H1 (cell line): ENCODE results near the gene SOX15. TPM values are rescaled to one million over a fixed set of nuclear protein-coding genes. Genes with fewer than 3 reads are reported as not detected.

Experiments used
- CEBPB ChIP-seq: IDR thresholded peaks from 2 replicates; pipeline ENCODE4 v1.6.1; 2012; ENCODE audit warnings: low read depth, low read length
- CHD2 ChIP-seq: IDR thresholded peaks from 2 replicates; pipeline ENCODE4 v1.6.1; 2012; ENCODE audit warnings: low read length, improper control_type of control experiment
- CTCF ChIP-seq, 3 experiments: IDR thresholded peaks; 1 replicate in 2 of 3; 2 replicates in 1 of 3; pipeline versions ENCODE4 v1.5.1 to v1.6.1; 2011; ENCODE audit warnings: low read length in 3 of 3, mild to moderate bottlenecking in 3 of 3, inconsistent platforms in 2 of 3, low read depth in 1 of 3, moderate library complexity in 1 of 3; ENCODE audit not compliant: insufficient read depth in 1 of 3; ENCODE audit errors: control extremely low read depth in 1 of 3
- HDAC2 ChIP-seq, 2 experiments: fragments of 300-600 bp in 1 of 2; sonication (generic) in 1 of 2; IDR thresholded peaks; 2 replicates each; pipeline ENCODE4 v1.6.1; 2011 to 2012; ENCODE audit warnings: low read depth in 2 of 2, low read length in 2 of 2, mild to moderate bottlenecking in 2 of 2, moderate library complexity in 2 of 2, borderline replicate concordance in 1 of 2, inconsistent platforms in 1 of 2
- JUND ChIP-seq: IDR thresholded peaks from 2 replicates; pipeline ENCODE4 v1.6.1; 2011; ENCODE audit warnings: mild to moderate bottlenecking, improper control_type of control experiment, low read length
- SIN3A ChIP-seq, 2 experiments: IDR thresholded peaks in 1 of 2; conservative IDR thresholded peaks in 1 of 2; 2 replicates each; pipeline ENCODE4 v1.6.1; 2011 to 2012; ENCODE audit warnings: low read length in 2 of 2, improper control_type of control experiment in 1 of 2, low read depth in 1 of 2, mild to moderate bottlenecking in 1 of 2
- TCF12 ChIP-seq: IDR thresholded peaks from 2 replicates; pipeline ENCODE4 v1.6.1; 2011; ENCODE audit warnings: low read depth, mild to moderate bottlenecking, low read length
- polyA plus RNA-seq, 7 experiments: library from polyadenylated mRNA; depleted of rRNA in 3 of 7; stranded (reverse) in 5 of 7; unstranded in 2 of 7; fragments of >200 nt in 5 of 7; fragments of 200-250 nt in 2 of 7; gene quantifications; 1 replicate in 5 of 7; 2 replicates in 1 of 7; 4 replicates in 1 of 7; pipeline versions ENCODE4 v1.2.1 to v1.2.3, GENCODE V29; 2011 to 2013; ENCODE audit warnings: missing spikeins in 2 of 7, mixed read lengths in 2 of 7
- total RNA-seq: library from RNA; stranded (reverse); fragmentation: NEBNext Ultra II Directional; extraction: Animal tissue kit (Norgen Biotek cat#: 25700); gene quantifications from 2 replicates; pipeline ENCODE4 v1.2.1, GENCODE V29; 2021

Gene SOX15
- total and polyA plus RNA-seq, 2 of the 8 experiments (the other 6 are each of a cell fraction or from before 2014, with no cell fraction given), result 14.3 to 26.8 TPM

GRCh38 chr17:7548585-7549400 lies 41.1 kb downstream of the SOX15 start, which contains the start of gene TNFSF12 (continued):
- 0 out of 4 replicates have a peak, but pooled peaks of 1 of the 2 experiments have one; percentile 53 for TF ChIP-seq HDAC2 (IDR thresholded peaks at IDR 0.05; ENCODE audit: borderline replicate concordance in 1 of 2, low read depth in 2 of 2, low read length in 2 of 2)
- no peak for TF ChIP-seq CEBPB
- no peak for TF ChIP-seq CHD2
- TF ChIP-seq JUND, result no peak
- 0 out of 2 replicates have a peak, but pooled peaks have one; percentile 31 for TF ChIP-seq TCF12
- TF ChIP-seq CTCF (IDR thresholded peaks at IDR 0.05; ENCODE audit: control extremely low read depth in 1 of 3, insufficient read depth in 1 of 3, low read depth in 1 of 3, low read length in 3 of 3), result no peak
- no peak for TF ChIP-seq SIN3A (conservative IDR thresholded peaks at IDR 0.05 in 1 of 2, IDR thresholded peaks at IDR 0.05 in 1 of 2; ENCODE audit: low read depth in 1 of 2, low read length in 2 of 2)
